HepG2 (cell line): ENCODE measurements around the gene RNF5. TPM values are rescaled to one million over a fixed set of nuclear protein-coding genes. Genes with fewer than 3 reads are reported as not detected.

Source experiments
- ARID2 ChIP-seq: sonication (generic); formaldehyde crosslinking; IDR thresholded peaks from 2 replicates; pipeline ENCODE4 v1.8.1; 2022; ENCODE audit warnings: mild to moderate bottlenecking, missing genetic modification reagents, borderline replicate concordance
- DR1 ChIP-seq: sonication (generic); formaldehyde crosslinking; IDR thresholded peaks from 2 replicates; pipeline ENCODE4 v1.8.0; 2021; ENCODE audit warnings: mild to moderate bottlenecking, missing genetic modification reagents, inconsistent platforms
- ELK4 ChIP-seq: sonication (generic); formaldehyde crosslinking; IDR thresholded peaks from 2 replicates; pipeline ENCODE4 v1.9.0; 2021; ENCODE audit warnings: missing genetic modification reagents, borderline replicate concordance
- GATAD2A ChIP-seq: IDR thresholded peaks from 2 replicates; pipeline ENCODE4 v1.6.1; 2016
- HMG20A ChIP-seq: IDR thresholded peaks from 2 replicates; pipeline ENCODE4 v1.6.1; 2016; ENCODE audit warnings: borderline replicate concordance
- IRX3 ChIP-seq: sonication (generic); formaldehyde crosslinking; IDR thresholded peaks from 2 replicates; pipeline ENCODE4 v1.8.1; 2023; ENCODE audit warnings: mild to moderate bottlenecking, low read depth, missing genetic modification reagents, borderline replicate concordance
- JUNB ChIP-seq: sonication (generic); formaldehyde crosslinking; IDR thresholded peaks from 2 replicates; pipeline ENCODE4 v1.8.0; 2022; ENCODE audit warnings: missing genetic modification reagents, mild to moderate bottlenecking, borderline replicate concordance
- KAT8 ChIP-seq: IDR thresholded peaks from 2 replicates; pipeline ENCODE4 v1.6.1; 2016; ENCODE audit warnings: missing genetic modification reagents, missing compliant biosample characterization
- KLF11 ChIP-seq: IDR thresholded peaks from 2 replicates; pipeline ENCODE4 v1.6.1; 2016; ENCODE audit warnings: missing compliant biosample characterization
- NR2F2 ChIP-seq: IDR thresholded peaks from 2 replicates; pipeline ENCODE4 v1.6.1; 2012; ENCODE audit warnings: low read depth, inconsistent platforms, borderline replicate concordance
- PPARG ChIP-seq: conservative IDR thresholded peaks from 2 replicates; pipeline ENCODE4 v1.6.1; 2016; ENCODE audit warnings: missing biosample characterization, missing genetic modification reagents
- RFXAP ChIP-seq: sonication (generic); formaldehyde crosslinking; IDR thresholded peaks from 2 replicates; pipeline ENCODE4 v1.4.0; 2020; ENCODE audit warnings: missing genetic modification reagents, borderline replicate concordance
- SMAD1 ChIP-seq: sonication (generic); formaldehyde crosslinking; IDR thresholded peaks from 2 replicates; pipeline ENCODE4 v1.4.0; 2020; ENCODE audit warnings: missing genetic modification reagents, low read depth, mild to moderate bottlenecking, borderline replicate concordance
- TCF7L2 ChIP-seq: IDR thresholded peaks from 2 replicates; pipeline ENCODE4 v1.6.1; 2011; ENCODE audit warnings: mild to moderate bottlenecking, low read depth, low read length, moderate library complexity
- TFAP4 ChIP-seq: sonication (generic); IDR thresholded peaks from 2 replicates; pipeline ENCODE4 v1.6.1; 2016; ENCODE audit warnings: low read depth, borderline replicate concordance
- YEATS2 ChIP-seq: sonication (generic); formaldehyde crosslinking; IDR thresholded peaks from 2 replicates; pipeline ENCODE4 v1.4.0; 2020; ENCODE audit warnings: missing genetic modification reagents, borderline replicate concordance
- ZFP1 ChIP-seq: IDR thresholded peaks from 2 replicates; pipeline ENCODE4 v1.6.1; 2016
- ZFP36 ChIP-seq: fragments of 150-350 bp; IDR thresholded peaks from 2 replicates; pipeline ENCODE4 v1.6.1; 2018; ENCODE audit warnings: borderline replicate concordance, low read length, low read depth; ENCODE audit not compliant: partially characterized antibody
- ZNF138 ChIP-seq: sonication (generic); formaldehyde crosslinking; IDR thresholded peaks from 2 replicates; pipeline ENCODE4 v1.5.0; 2020; ENCODE audit warnings: mild to moderate bottlenecking, low read depth, missing genetic modification reagents
- ZNF20 ChIP-seq: sonication (generic); formaldehyde crosslinking; IDR thresholded peaks from 2 replicates; pipeline ENCODE4 v1.4.0; 2020; ENCODE audit warnings: mild to moderate bottlenecking, moderate library complexity, missing genetic modification reagents
- ZNF205 ChIP-seq: IDR thresholded peaks from 2 replicates; pipeline ENCODE4 v1.6.1; 2018; ENCODE audit warnings: missing biosample characterization, missing genetic modification reagents
- ZNF296 ChIP-seq: sonication (generic); formaldehyde crosslinking; conservative IDR thresholded peaks from 2 replicates; pipeline ENCODE4 v1.5.0; 2020; ENCODE audit warnings: mild to moderate bottlenecking, missing genetic modification reagents
- ZNF354B ChIP-seq: sonication (generic); formaldehyde crosslinking; IDR thresholded peaks from 2 replicates; pipeline ENCODE4 v1.8.0; 2022; ENCODE audit warnings: mild to moderate bottlenecking, missing genetic modification reagents
- ZNF572 ChIP-seq: sonication (generic); formaldehyde crosslinking; IDR thresholded peaks from 2 replicates; pipeline ENCODE4 v1.5.1; 2020; ENCODE audit warnings: mild to moderate bottlenecking, missing genetic modification reagents
- ZNF589 ChIP-seq: sonication (generic); formaldehyde crosslinking; conservative IDR thresholded peaks from 2 replicates; pipeline ENCODE4 v1.8.0; 2022; ENCODE audit warnings: mild to moderate bottlenecking, moderate library complexity, missing genetic modification reagents
- ZNF652 ChIP-seq: IDR thresholded peaks from 2 replicates; pipeline ENCODE4 v1.6.1; 2016; ENCODE audit warnings: low read depth, borderline replicate concordance
- ZNF792 ChIP-seq: IDR thresholded peaks from 2 replicates; pipeline ENCODE4 v1.6.1; 2016
- polyA plus RNA-seq, 8 experiments: library from polyadenylated mRNA; depleted of rRNA in 3 of 8; stranded (reverse) in 7 of 8; unstranded in 1 of 8; fragments of >200 nt; fragmentation: Illumina TruSeq in 4 of 8; extraction: Trizol in 4 of 8; gene quantifications; 2 replicates each; pipeline versions ENCODE4 v1.2.1 to v1.2.3, GENCODE V29; 2011 to 2016; ENCODE audit warnings: low read depth in 4 of 8, missing spikeins in 1 of 8, mixed read lengths in 1 of 8; ENCODE audit not compliant: insufficient read depth in 1 of 8
- total RNA-seq, 5 experiments: library from RNA; depleted of rRNA; stranded (reverse); fragments of >200 nt; fragmentation: Illumina TruSeq; extraction: Trizol; gene quantifications; 2 replicates each; pipeline ENCODE4 v1.2.3, GENCODE V29; 2016; ENCODE audit warnings: low read depth in 1 of 5
- TF ChIP-seq, protein P1 (sequence below): sonication (generic); formaldehyde crosslinking; IDR thresholded peaks from 2 replicates; pipeline ENCODE4 v1.8.1; 2023; ENCODE audit warnings: missing genetic modification reagents, mild to moderate bottlenecking, borderline replicate concordance
- TF ChIP-seq, protein P2 (sequence below): sonication (generic); formaldehyde crosslinking; IDR thresholded peaks from 2 replicates; pipeline ENCODE4 v1.8.0; 2022; ENCODE audit warnings: mild to moderate bottlenecking, missing genetic modification reagents, moderate library complexity

RNF5 gene
- total and polyA plus RNA-seq, 2 of the 13 experiments (the other 11 are each of a cell fraction or from before 2014, with no cell fraction given), result 98.0 to 131 TPM

DNA sequence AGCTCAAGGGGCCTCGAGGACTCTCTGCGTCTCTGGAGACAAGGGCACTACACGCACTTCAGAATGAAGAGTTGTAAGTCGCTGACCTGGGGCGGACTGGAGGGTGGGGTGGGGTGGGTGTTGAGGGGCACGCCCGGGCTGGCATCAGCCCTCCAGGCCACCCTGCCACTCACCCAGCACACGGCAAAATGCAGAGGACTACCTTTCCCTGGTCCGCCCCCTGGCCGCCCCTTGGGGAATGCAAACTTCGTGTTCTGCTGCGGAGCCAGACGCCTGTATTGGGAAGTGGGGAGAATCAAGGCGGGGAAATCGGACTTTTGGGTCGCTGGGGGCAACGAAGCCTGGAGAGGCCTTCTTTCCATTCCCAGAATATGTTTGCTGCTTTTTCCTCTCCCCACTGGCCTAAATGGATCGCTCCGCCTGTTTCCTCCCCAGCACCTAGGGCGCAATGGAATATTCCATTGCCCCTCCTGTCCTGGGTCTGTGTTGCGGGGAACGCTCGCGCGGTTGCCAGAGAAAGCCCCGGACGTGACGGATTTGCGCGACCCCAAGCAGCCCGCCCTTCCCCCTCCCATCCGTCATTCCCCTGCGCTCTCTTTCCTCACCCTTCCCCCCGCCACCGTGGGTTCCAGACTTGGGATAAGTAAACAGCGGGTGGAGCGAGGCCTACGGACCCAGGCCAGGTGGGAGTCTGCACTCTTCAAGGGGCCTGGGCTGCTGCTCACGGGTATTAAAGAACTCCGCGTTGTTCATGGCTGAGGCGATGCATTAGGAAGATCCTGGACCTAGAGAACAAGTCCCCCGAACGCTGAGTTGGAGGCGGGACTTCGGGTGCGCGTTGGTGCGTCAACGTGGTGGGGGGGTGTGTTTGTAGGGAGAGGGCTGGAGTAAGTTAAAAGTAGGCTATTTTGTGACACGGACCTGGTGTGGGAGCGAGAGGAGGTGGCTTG is 24.4 kb upstream of the RNF5 start, which contains the start of gene PPT2 (continued):
- peak; percentile 76 for TF ChIP-seq ZNF572
- peak; percentile 45; the same call in 1 of the 2 replicates for TF ChIP-seq PPARG (CRISPR knock-in tag)
- peak; percentile 62; the same call in 1 of the 2 replicates for TF ChIP-seq KLF11 (CRISPR knock-in tag)
- TF ChIP-seq ZFP1 (CRISPR knock-in tag), result 0 out of 2 replicates have a peak, but pooled peaks have one; percentile 22
- TF ChIP-seq, protein P1, sequence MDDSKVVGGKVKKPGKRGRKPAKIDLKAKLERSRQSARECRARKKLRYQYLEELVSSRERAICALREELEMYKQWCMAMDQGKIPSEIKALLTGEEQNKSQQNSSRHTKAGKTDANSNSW (CRISPR knock-in tag), result no peak; the same call in 1 of the 2 replicates
- no peak for TF ChIP-seq ZNF205 (CRISPR knock-in tag)
- no peak; the same call in 1 of the 2 replicates for TF ChIP-seq IRX3 (CRISPR knock-in tag)
- TF ChIP-seq ZNF354B (CRISPR knock-in tag), result peak; percentile 87; the same call in 1 of the 2 replicates
- peak; percentile 77; the same call in 1 of the 2 replicates for TF ChIP-seq DR1 (CRISPR knock-in tag)
- TF ChIP-seq ZNF296 (CRISPR knock-in tag), result no peak
- 0 out of 2 replicates have a peak, but pooled peaks have one; percentile 16 for TF ChIP-seq ZNF792 (CRISPR knock-in tag)
- peak; percentile 94 for TF ChIP-seq KAT8
- TF ChIP-seq TCF7L2, result no peak
- TF ChIP-seq GATAD2A (CRISPR knock-in tag), result peak; percentile 76
- 0 out of 2 replicates have a peak, but pooled peaks have one; percentile 83 for TF ChIP-seq ZNF138 (CRISPR knock-in tag)
- TF ChIP-seq ZNF20, result peak; percentile 67; the same call in 1 of the 2 replicates
- no peak for TF ChIP-seq JUNB (CRISPR knock-in tag)
- TF ChIP-seq RFXAP (CRISPR knock-in tag), result peak; percentile 67; the same call in 1 of the 2 replicates
- no peak for TF ChIP-seq SMAD1 (CRISPR knock-in tag)
- TF ChIP-seq, protein P2, sequence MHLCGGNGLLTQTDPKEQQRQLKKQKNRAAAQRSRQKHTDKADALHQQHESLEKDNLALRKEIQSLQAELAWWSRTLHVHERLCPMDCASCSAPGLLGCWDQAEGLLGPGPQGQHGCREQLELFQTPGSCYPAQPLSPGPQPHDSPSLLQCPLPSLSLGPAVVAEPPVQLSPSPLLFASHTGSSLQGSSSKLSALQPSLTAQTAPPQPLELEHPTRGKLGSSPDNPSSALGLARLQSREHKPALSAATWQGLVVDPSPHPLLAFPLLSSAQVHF (CRISPR knock-in tag), result peak; percentile 69
- peak; percentile 68; the same call in 1 of the 2 replicates for TF ChIP-seq TFAP4
- TF ChIP-seq YEATS2 (CRISPR knock-in tag), result peak; percentile 93
- TF ChIP-seq ZNF652 (CRISPR knock-in tag), result no peak
- no peak for TF ChIP-seq ARID2 (CRISPR knock-in tag)
- TF ChIP-seq ZNF589 (CRISPR knock-in tag), result no peak
- no peak for TF ChIP-seq ELK4 (CRISPR knock-in tag)
- no peak; the same call in 1 of the 2 replicates for TF ChIP-seq NR2F2
- 0 out of 2 replicates have a peak, but pooled peaks have one; percentile 23 for TF ChIP-seq HMG20A
- TF ChIP-seq ZFP36, result no peak
